Spleen (tissue), 11 donors: ENCODE results near the gene STK24. TPM values are rescaled to one million over a fixed set of nuclear protein-coding genes. Genes with fewer than 3 reads are reported as not detected.
A peak's percentile ranks its signal among the peaks of the same experiment; 100 is the strongest.

Experiments
- DNase-seq: peaks from one replicate; pipeline ENCODE4 v3.0.0-alpha.2; 2020
- H3K27ac ChIP-seq, 8 donors: fragments of 200-600 bp; sonication (generic) in 7 of 8; 1 replicate in 4 of 8; 2 replicates in 4 of 8; pipeline versions ENCODE4 v1.5.0 to v1.8.0; 2016 to 2021; ENCODE audit warnings: inconsistent platforms in 4 of 8, mild to moderate bottlenecking in 4 of 8, moderate library complexity in 1 of 8
- H3K27me3 ChIP-seq, 7 donors: fragments of 200-600 bp; sonication (generic) in 6 of 7; replicated peaks in 1 of 7; 1 replicate in 4 of 7; 2 replicates in 3 of 7; pipeline versions ENCODE4 v1.5.0 to v1.8.0; 2016 to 2021; ENCODE audit warnings: inconsistent platforms in 3 of 7, mild to moderate bottlenecking in 1 of 7
- H3K36me3 ChIP-seq, 6 donors: fragments of 200-600 bp; sonication (generic) in 5 of 6; 1 replicate in 4 of 6; 2 replicates in 2 of 6; pipeline versions ENCODE4 v1.5.0 to v1.8.0; 2016 to 2021; ENCODE audit warnings: inconsistent platforms in 2 of 6
- H3K4me1 ChIP-seq, 6 donors: fragments of 200-600 bp; sonication (generic) in 5 of 6; 1 replicate in 3 of 6; 2 replicates in 3 of 6; pipeline versions ENCODE4 v1.5.0 to v1.8.0; 2016 to 2021; ENCODE audit warnings: inconsistent platforms in 3 of 6
- H3K4me3 ChIP-seq, 8 donors: fragments of 200-600 bp; sonication (generic) in 7 of 8; 1 replicate in 4 of 8; 2 replicates in 4 of 8; pipeline versions ENCODE4 v1.5.0 to v1.8.0; 2016 to 2021; ENCODE audit warnings: inconsistent platforms in 4 of 8, mild to moderate bottlenecking in 4 of 8, moderate library complexity in 2 of 8
- H3K9me3 ChIP-seq, 8 donors: fragments of 200-600 bp; sonication (generic) in 7 of 8; 1 replicate in 4 of 8; 2 replicates in 4 of 8; pipeline versions ENCODE4 v1.5.0 to v1.8.0; 2016 to 2021; ENCODE audit warnings: inconsistent platforms in 4 of 8
- POLR2A ChIP-seq, 3 donors: fragments of 450-650 bp; IDR thresholded peaks; one replicate each; pipeline ENCODE4 v1.5.1; 2017; ENCODE audit warnings: antibody characterized with exemption in 3 of 3, mild to moderate bottlenecking in 1 of 3
- POLR2AphosphoS5 ChIP-seq, 3 donors: sonication (generic); formaldehyde crosslinking; IDR thresholded peaks; one replicate each; pipeline ENCODE4 v1.5.1; 2017; ENCODE audit warnings: antibody characterized with exemption in 3 of 3
- WGBS, 5 donors: extraction: QIAGEN DNeasy Blood & Tissue Kit in 3 of 5; methylation state at CpG; one replicate each; pipeline versions ENCODE4 v1.1.5 to v1.1.7; 2013 to 2018; 5-methylcytosine and 5-hydroxymethylcytosine counted together
- intact Hi-C: fragments of 100-400 bp; cut with DNase I; formaldehyde crosslinking; loops from one replicate; pipeline ENCODE4 v1.15.0; 2023; ENCODE audit warnings: low total_unique reads
- polyA plus RNA-seq, 3 donors: library from polyadenylated mRNA; stranded (reverse); fragments of 200-250 nt; gene quantifications; one replicate each; pipeline ENCODE4 v1.2.1, GENCODE V29; 2013
- total RNA-seq, 7 donors: library from RNA; depleted of rRNA in 3 of 7; stranded (reverse); fragments of >200 nt in 3 of 7; fragmentation: NEBNext Ultra II Directional in 4 of 7; extraction: Animal tissue kit (Norgen Biotek cat#: 25700) in 4 of 7; gene quantifications; one replicate each; pipeline versions ENCODE4 v1.1.0 to v1.2.1, GENCODE V29; 2016 to 2021
- TF ChIP-seq, protein P1 (sequence below), 11 experiments: fragments of 200-600 bp in 7 of 11; fragments of 450-650 bp in 4 of 11; sonication (generic) in 4 of 11; IDR thresholded peaks in 8 of 11; conservative IDR thresholded peaks in 3 of 11; 1 replicate in 7 of 11; 2 replicates in 4 of 11; pipeline versions ENCODE4 v1.4.0 to v1.8.0; 2016 to 2021; ENCODE audit warnings: antibody characterized with exemption in 11 of 11, inconsistent platforms in 4 of 11, mild to moderate bottlenecking in 1 of 11
- donor health status: healthy with polysubstance abuse.
- donor health status: DM: no; HTN: no; CAD: no; lungs with moderate emphysema.
- donor health status: DM: no; HTN: no; CAD: no.
- donor health status: Bipolar disorder and iron deficiency.
- donor health status: healthy.
- donor health status: DM: no; HTN: no; CAD: no.
- donor health status: DM: yes; HTN: yes; CAD: no.

STK24 gene
- total and polyA plus RNA-seq, 10 donors, result 36.5 to 132 (median 94.5) TPM

DNA sequence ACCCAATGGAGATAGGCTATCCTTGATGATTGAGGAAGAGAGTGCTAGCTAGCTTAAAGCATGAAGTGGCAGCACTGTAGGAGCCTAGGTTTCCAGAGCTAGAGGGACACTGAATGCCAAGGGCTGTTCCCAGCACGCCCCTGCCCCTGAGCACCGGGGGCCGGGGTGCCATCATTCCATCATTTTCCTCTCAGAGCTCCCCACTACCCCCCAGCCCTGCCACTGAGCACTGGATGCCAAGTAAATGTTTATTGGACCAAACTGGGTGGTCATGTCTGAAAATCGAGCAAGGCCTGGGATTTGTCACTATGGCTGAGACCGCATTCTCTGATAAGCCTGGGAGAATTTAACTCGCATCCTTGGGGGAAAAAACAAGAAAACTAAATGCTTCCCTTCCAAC, 142.8 kb downstream of the STK24 start:
- WGBS, 5 donors, result 91 to 96% (median 94%) methylated on average over 6 of the region's 6 CpGs
- no peaks in the 10 kb centered on the region for H3K9me3 ChIP-seq
- no peaks in the 10 kb centered on the region for H3K4me1 ChIP-seq
- intact Hi-C loops, result no loop called here
- H3K36me3 ChIP-seq, result peaks cover 0 to 8% (median 0%) of the 10 kb centered on the region in 6 donors
- TF ChIP-seq, protein P1, sequence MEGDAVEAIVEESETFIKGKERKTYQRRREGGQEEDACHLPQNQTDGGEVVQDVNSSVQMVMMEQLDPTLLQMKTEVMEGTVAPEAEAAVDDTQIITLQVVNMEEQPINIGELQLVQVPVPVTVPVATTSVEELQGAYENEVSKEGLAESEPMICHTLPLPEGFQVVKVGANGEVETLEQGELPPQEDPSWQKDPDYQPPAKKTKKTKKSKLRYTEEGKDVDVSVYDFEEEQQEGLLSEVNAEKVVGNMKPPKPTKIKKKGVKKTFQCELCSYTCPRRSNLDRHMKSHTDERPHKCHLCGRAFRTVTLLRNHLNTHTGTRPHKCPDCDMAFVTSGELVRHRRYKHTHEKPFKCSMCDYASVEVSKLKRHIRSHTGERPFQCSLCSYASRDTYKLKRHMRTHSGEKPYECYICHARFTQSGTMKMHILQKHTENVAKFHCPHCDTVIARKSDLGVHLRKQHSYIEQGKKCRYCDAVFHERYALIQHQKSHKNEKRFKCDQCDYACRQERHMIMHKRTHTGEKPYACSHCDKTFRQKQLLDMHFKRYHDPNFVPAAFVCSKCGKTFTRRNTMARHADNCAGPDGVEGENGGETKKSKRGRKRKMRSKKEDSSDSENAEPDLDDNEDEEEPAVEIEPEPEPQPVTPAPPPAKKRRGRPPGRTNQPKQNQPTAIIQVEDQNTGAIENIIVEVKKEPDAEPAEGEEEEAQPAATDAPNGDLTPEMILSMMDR (IDR thresholded peaks at IDR 0.05 in 8 of 11, conservative IDR thresholded peaks at IDR 0.05 in 3 of 11), result no peak
- TF ChIP-seq POLR2AphosphoS5 (IDR thresholded peaks at IDR 0.05) (no peak), POLR2A (IDR thresholded peaks at IDR 0.05) (no peak)
- DNase-seq, result no peak
- no peak overlapping the region for H3K4me3 ChIP-seq
- no peak overlapping the region for H3K27ac ChIP-seq
- no peaks in the 10 kb centered on the region for H3K27me3 ChIP-seq

DNA sequence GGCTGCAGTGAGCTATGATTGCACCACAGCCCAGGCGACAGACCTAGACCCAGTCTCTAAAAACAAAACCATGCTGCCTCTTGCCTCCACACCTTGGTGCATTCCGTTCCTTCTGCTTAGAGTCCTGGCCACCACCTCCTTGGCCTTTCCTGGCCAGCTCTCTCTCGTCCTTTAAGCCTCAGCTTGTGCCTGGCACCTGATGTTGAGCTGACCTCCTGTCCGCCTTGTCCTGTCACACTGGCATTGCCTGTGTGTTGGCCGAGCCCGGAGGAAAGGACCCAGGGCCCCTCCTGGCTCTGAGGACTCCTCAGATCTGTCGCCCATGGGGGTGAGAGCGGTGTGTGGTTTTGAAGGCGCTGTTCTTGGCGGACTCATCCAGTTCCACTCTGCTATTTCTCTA, 143.3 kb downstream of the STK24 start:
- no peak overlapping the region for H3K4me3 ChIP-seq
- H3K36me3 ChIP-seq, result peaks cover 0 to 8% (median 0%) of the 10 kb centered on the region in 6 donors
- TF ChIP-seq, protein P1 (IDR thresholded peaks at IDR 0.05 in 8 of 11, conservative IDR thresholded peaks at IDR 0.05 in 3 of 11), result no peak
- TF ChIP-seq POLR2AphosphoS5 (IDR thresholded peaks at IDR 0.05) (peak in 1 of 3 donors; percentile 10), POLR2A (IDR thresholded peaks at IDR 0.05) (no peak)
- H3K27me3 ChIP-seq, result no peaks in the 10 kb centered on the region
- WGBS, 5 donors, result 91 to 94% (median 92%) methylated on average over 10 of the region's 10 CpGs
- no peaks in the 10 kb centered on the region for H3K4me1 ChIP-seq
- DNase-seq, result no peak
- intact Hi-C loops, result no loop called here
- H3K27ac ChIP-seq, result no peak overlapping the region
- no peaks in the 10 kb centered on the region for H3K9me3 ChIP-seq

DNA sequence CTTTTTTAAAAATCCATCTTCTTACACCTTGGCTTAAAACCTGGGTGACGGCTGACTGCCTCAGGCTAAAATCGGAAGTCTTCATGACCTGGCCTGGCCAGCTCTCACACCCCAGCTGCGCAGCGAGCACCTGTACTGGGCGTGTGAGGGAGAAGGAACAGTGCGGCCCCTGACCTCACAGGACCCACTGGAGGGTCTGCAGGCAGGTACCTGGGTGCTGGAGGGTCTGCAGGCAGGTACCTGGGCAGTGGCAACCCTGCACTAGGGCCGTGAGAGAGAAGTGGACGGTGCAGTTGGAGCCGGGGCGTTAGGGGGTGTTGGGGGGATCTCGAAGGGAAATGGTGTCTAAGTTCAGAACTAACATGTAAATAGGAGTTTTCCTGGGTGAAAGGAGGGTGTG, 144.3 kb downstream of the STK24 start:
- intact Hi-C loops, result no loop called here

DNA sequence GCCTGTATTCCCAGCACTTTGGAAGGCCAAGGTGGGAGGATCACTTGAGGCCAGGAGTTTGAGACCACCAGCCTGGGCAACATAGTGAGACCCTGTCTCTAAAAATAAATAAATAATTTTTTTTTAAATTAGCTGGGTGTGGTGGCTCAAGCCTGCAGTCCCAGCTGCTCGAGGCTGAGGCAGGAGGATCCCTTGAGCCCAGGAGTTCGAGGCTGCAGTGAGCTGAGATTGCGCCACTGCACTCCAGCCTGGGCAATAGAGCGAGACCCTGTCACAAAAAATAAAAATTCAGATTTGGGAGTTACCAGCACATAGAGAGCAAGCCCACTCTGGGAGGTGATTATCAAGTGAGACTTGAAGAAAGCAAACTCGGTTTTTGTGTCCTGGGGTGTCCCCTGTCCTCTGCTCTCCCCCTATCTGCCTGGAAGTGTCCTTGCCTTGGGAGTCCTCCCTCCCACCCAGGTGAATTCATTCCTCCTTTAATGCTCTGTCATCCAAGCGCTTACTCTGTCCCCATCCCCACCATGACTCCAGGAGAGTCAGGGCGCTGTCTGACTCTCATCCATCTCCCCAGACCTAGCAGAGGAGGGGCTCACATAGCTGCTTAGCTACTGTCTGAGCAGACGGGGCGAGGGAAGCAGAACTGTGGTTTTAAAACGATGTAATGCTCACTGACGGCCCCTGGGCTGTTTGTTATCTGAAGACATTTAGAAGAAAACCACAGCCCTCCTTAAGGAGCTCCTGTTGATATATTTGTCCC, 146.8 kb downstream of the STK24 start:
- no peaks in the 10 kb centered on the region for H3K27me3 ChIP-seq
- peaks cover 0 to 26% (median 0%) of the 10 kb centered on the region in 6 donors for H3K36me3 ChIP-seq
- H3K27ac ChIP-seq, result no peak overlapping the region
- WGBS, 5 donors, result 62 to 72% (median 70%) methylated on average over 11 of the region's 11 CpGs
- H3K4me1 ChIP-seq, result no peaks in the 10 kb centered on the region
- H3K4me3 ChIP-seq, result no peak overlapping the region
- TF ChIP-seq POLR2A (IDR thresholded peaks at IDR 0.05) (no peak), POLR2AphosphoS5 (IDR thresholded peaks at IDR 0.05) (no peak)
- TF ChIP-seq, protein P1 (IDR thresholded peaks at IDR 0.05 in 8 of 11, conservative IDR thresholded peaks at IDR 0.05 in 3 of 11), result no peak
- intact Hi-C loops, result no loop called here
- H3K9me3 ChIP-seq, result no peaks in the 10 kb centered on the region
- DNase-seq, result no peak

More for the DNA sequence above, 144.3 kb downstream of the STK24 start:
- WGBS, 5 donors, result 88 to 95% (median 90%) methylated on average over 11 of the region's 11 CpGs
- TF ChIP-seq POLR2A (IDR thresholded peaks at IDR 0.05) (no peak), POLR2AphosphoS5 (IDR thresholded peaks at IDR 0.05) (no peak)
- TF ChIP-seq, protein P1 (IDR thresholded peaks at IDR 0.05 in 8 of 11, conservative IDR thresholded peaks at IDR 0.05 in 3 of 11), result no peak
- H3K27ac ChIP-seq, result no peak overlapping the region
- no peaks in the 10 kb centered on the region for H3K4me1 ChIP-seq
- H3K36me3 ChIP-seq, result peaks cover 0 to 16% (median 0%) of the 10 kb centered on the region in 6 donors
- no peaks in the 10 kb centered on the region for H3K27me3 ChIP-seq
- no peaks in the 10 kb centered on the region for H3K9me3 ChIP-seq
- no peak for DNase-seq
- no peak overlapping the region for H3K4me3 ChIP-seq
